Karpas-422 (cell line): ENCODE data around the gene TEX19. TPM values are rescaled to one million over a fixed set of nuclear protein-coding genes. Genes with fewer than 3 reads are reported as not detected.

Experiments
- DNase-seq: peaks from one replicate; pipeline ENCODE4 v3.0.0-alpha.2; 2015
- H2AFZ ChIP-seq: fragments of 200-600 bp; sonication (generic); 2 replicates; pipeline ENCODE4 v1.6.1; 2014; ENCODE audit warnings: antibody characterized with exemption, low read length, mixed read lengths
- H3K27ac ChIP-seq: fragments of 200-600 bp; sonication (generic); 2 replicates; pipeline ENCODE4 v1.5.1; 2014; ENCODE audit warnings: mild to moderate bottlenecking, low read length, moderate library complexity
- H3K27me3 ChIP-seq: fragments of 200-600 bp; sonication (generic); 2 replicates; pipeline ENCODE4 v1.6.1; 2014; ENCODE audit warnings: low read length, mixed read lengths
- H3K36me3 ChIP-seq: fragments of 200-600 bp; sonication (generic); 2 replicates; pipeline ENCODE4 v1.6.1; 2014; ENCODE audit warnings: low read length, mixed read lengths; ENCODE audit not compliant: insufficient read depth
- H3K4me1 ChIP-seq: fragments of 200-600 bp; sonication (generic); 2 replicates; pipeline ENCODE4 v1.6.1; 2014; ENCODE audit warnings: mild to moderate bottlenecking, low read length, mixed read lengths
- H3K4me2 ChIP-seq: fragments of 200-600 bp; sonication (generic); 2 replicates; pipeline ENCODE4 v1.6.1; 2014; ENCODE audit warnings: low read length, low read depth, mild to moderate bottlenecking; ENCODE audit not compliant: poor library complexity, severe bottlenecking
- H3K4me3 ChIP-seq: fragments of 200-600 bp; sonication (generic); 2 replicates; pipeline ENCODE4 v1.5.1; 2014; ENCODE audit warnings: mild to moderate bottlenecking, antibody characterized with exemption, low read length, mixed read lengths
- H3K79me2 ChIP-seq: fragments of 200-600 bp; sonication (generic); 2 replicates; pipeline ENCODE4 v1.6.1; 2014; ENCODE audit warnings: mild to moderate bottlenecking, low read length, mixed read lengths
- H3K9ac ChIP-seq: fragments of 200-600 bp; sonication (generic); 2 replicates; pipeline ENCODE4 v1.6.0; 2014; ENCODE audit warnings: low read length
- H3K9me2 ChIP-seq: fragments of 200-600 bp; sonication (generic), shearing (Covaris generic); replicated peaks from 2 replicates; pipeline ENCODE4 v1.6.0; 2014; ENCODE audit warnings: mild to moderate bottlenecking, low read length, moderate library complexity; ENCODE audit not compliant: insufficient read depth
- H3K9me3 ChIP-seq: fragments of 300-700, 200-600 bp; sonication (generic); 2 replicates; pipeline ENCODE4 v1.6.1; 2014; ENCODE audit warnings: low read length, mixed read lengths
- H4K20me1 ChIP-seq: fragments of 200-600 bp; sonication (generic); 2 replicates; pipeline ENCODE4 v1.6.1; 2014; ENCODE audit warnings: mild to moderate bottlenecking, antibody characterized with exemption, low read length, low read depth; ENCODE audit not compliant: insufficient read depth
- total RNA-seq: library from RNA; depleted of rRNA; stranded (reverse); fragments of >200 nt; shearing (Covaris generic); gene quantifications from 2 replicates; pipeline ENCODE4 v1.2.3, GENCODE V29; 2014; ENCODE audit warnings: low replicate concordance

TEX19 gene
- total RNA-seq, 1 experiment from 2014 or later = 0.34 TPM

GRCh38 chr17:82386881-82387704 lies 28.0 kb downstream of the TEX19 start:
- no peak overlapping the region for H3K4me2 ChIP-seq
- DNase-seq = no peak
- no peak overlapping the region for H2AFZ ChIP-seq
- no peaks in the 10 kb centered on the region for H3K9me2 ChIP-seq
- H3K4me1 ChIP-seq = no peaks in the 10 kb centered on the region
- H3K9me3 ChIP-seq = no peaks in the 10 kb centered on the region
- no peak overlapping the region for H3K9ac ChIP-seq
- no peaks in the 10 kb centered on the region; the same call in 1 of the 2 replicates for H4K20me1 ChIP-seq
- no peaks in the 10 kb centered on the region for H3K79me2 ChIP-seq
- H3K27me3 ChIP-seq = no peaks in the 10 kb centered on the region
- H3K4me3 ChIP-seq = no peak overlapping the region
- H3K27ac ChIP-seq = no peak overlapping the region
- no peaks in the 10 kb centered on the region for H3K36me3 ChIP-seq

GRCh38 chr17:82387705-82388106 lies 28.7 kb downstream of the TEX19 start:
- H3K9me2 ChIP-seq = no peaks in the 10 kb centered on the region
- no peak overlapping the region for H3K27ac ChIP-seq
- H3K4me1 ChIP-seq = no peaks in the 10 kb centered on the region
- no peaks in the 10 kb centered on the region; the same call in 1 of the 2 replicates for H4K20me1 ChIP-seq
- no peaks in the 10 kb centered on the region for H3K9me3 ChIP-seq
- no peaks in the 10 kb centered on the region for H3K27me3 ChIP-seq
- no peak overlapping the region for H3K4me2 ChIP-seq
- H2AFZ ChIP-seq = no peak overlapping the region
- no peak overlapping the region for H3K4me3 ChIP-seq
- no peaks in the 10 kb centered on the region for H3K36me3 ChIP-seq
- DNase-seq = no peak
- no peaks in the 10 kb centered on the region for H3K79me2 ChIP-seq
- H3K9ac ChIP-seq = no peak overlapping the region

GRCh38 chr17:82388223-82388921 lies 29.3 kb downstream of the TEX19 start:
- Histone ChIP-seq H3K9ac (no peak overlapping the region), H3K27me3 (no peaks in the 10 kb centered on the region), H3K4me2 (no peak overlapping the region), H3K9me2 (no peaks in the 10 kb centered on the region), H3K4me1 (no peaks in the 10 kb centered on the region), H3K27ac (no peak overlapping the region), H3K36me3 (no peaks in the 10 kb centered on the region), H3K4me3 (no peak overlapping the region), H3K79me2 (no peaks in the 10 kb centered on the region), H4K20me1 (no peaks in the 10 kb centered on the region; the same call in 1 of the 2 replicates), H3K9me3 (no peaks in the 10 kb centered on the region), H2AFZ (no peak overlapping the region)
- DNase-seq = no peak

GRCh38 chr17:82388922-82389283 lies 29.9 kb downstream of the TEX19 start:
- Histone ChIP-seq H3K27me3 (no peaks in the 10 kb centered on the region), H3K9ac (no peak overlapping the region), H2AFZ (no peak overlapping the region), H3K79me2 (no peaks in the 10 kb centered on the region), H3K4me1 (no peaks in the 10 kb centered on the region), H3K4me2 (no peak overlapping the region), H3K9me2 (no peaks in the 10 kb centered on the region), H3K27ac (no peak overlapping the region), H3K4me3 (no peak overlapping the region), H3K36me3 (no peaks in the 10 kb centered on the region), H3K9me3 (no peaks in the 10 kb centered on the region), H4K20me1 (no peaks in the 10 kb centered on the region; the same call in 1 of the 2 replicates)
- no peak for DNase-seq

GRCh38 chr17:82389379-82389778 lies 30.3 kb downstream of the TEX19 start:
- Histone ChIP-seq H3K79me2 (no peaks in the 10 kb centered on the region), H3K9ac (no peak overlapping the region), H3K9me2 (no peaks in the 10 kb centered on the region), H3K4me1 (no peaks in the 10 kb centered on the region), H3K36me3 (no peaks in the 10 kb centered on the region), H3K27me3 (no peaks in the 10 kb centered on the region), H3K27ac (no peak overlapping the region), H3K4me3 (no peak overlapping the region), H3K9me3 (no peaks in the 10 kb centered on the region), H2AFZ (no peak overlapping the region), H4K20me1 (no peaks in the 10 kb centered on the region; the same call in 1 of the 2 replicates), H3K4me2 (no peak overlapping the region)
- no peak for DNase-seq

- Histone ChIP-seq H3K27me3 (no peaks in the 10 kb centered on the region), H3K4me3 (no peak overlapping the region), H3K27ac (no peak overlapping the region), H2AFZ (no peak overlapping the region), H4K20me1 (no peaks in the 10 kb centered on the region; the same call in 1 of the 2 replicates), H3K9me3 (no peaks in the 10 kb centered on the region), H3K9ac (no peak overlapping the region), H3K79me2 (no peaks in the 10 kb centered on the region), H3K36me3 (no peaks in the 10 kb centered on the region), H3K4me2 (no peak overlapping the region), H3K9me2 (no peaks in the 10 kb centered on the region), H3K4me1 (no peaks in the 10 kb centered on the region)
- DNase-seq = no peak
Observed at GRCh38 chr17:82390015-82390859, 31.2 kb downstream of the TEX19 start.

- Histone ChIP-seq H3K4me2 (no peak overlapping the region), H4K20me1 (no peaks in the 10 kb centered on the region; the same call in 1 of the 2 replicates), H3K27ac (no peak overlapping the region), H3K36me3 (no peaks in the 10 kb centered on the region), H3K9ac (no peak overlapping the region), H3K9me2 (no peaks in the 10 kb centered on the region), H3K27me3 (no peaks in the 10 kb centered on the region), H3K4me1 (no peaks in the 10 kb centered on the region), H3K4me3 (no peak overlapping the region), H3K9me3 (no peaks in the 10 kb centered on the region), H2AFZ (no peak overlapping the region), H3K79me2 (no peaks in the 10 kb centered on the region)
- no peak for DNase-seq
Observed at GRCh38 chr17:82390860-82391435, 31.9 kb downstream of the TEX19 start.
